ENCODE data around the gene CDKAL1. TPM values are rescaled to one million over a fixed set of nuclear protein-coding genes. Genes with fewer than 3 reads are reported as not detected.
"Not testable (repeated sequence)": the region's sequence is repeated elsewhere in the genome, so short reads cannot be mapped to it uniquely, and the experiment has no call there.

The CDKAL1 gene
- total and polyA plus RNA-seq, 10 of the 15 experiments (the other 5 are each of a cell fraction or from before 2014, with no cell fraction given): 10.7 to 26.9 (median 17.3) TPM

- in situ Hi-C loops (cut with MboI); H3K4me3 ChIP-seq; H3K79me2 ChIP-seq (ENCODE audit: control insufficient read depth, insufficient read depth, low read length); BruUV-seq (replicated peaks); H3K27ac ChIP-seq (ENCODE audit: control insufficient read depth, insufficient read depth); H4K20me1 ChIP-seq (ENCODE audit: control insufficient read depth, insufficient read depth); H3K9ac ChIP-seq (ENCODE audit: control insufficient read depth, insufficient read depth, low read length); DNase-seq (ENCODE audit: low read depth, low spot score); H3K9me3 ChIP-seq (replicated peaks; ENCODE audit: control insufficient read depth, insufficient read depth, low read length); intact Hi-C loops (cut with micrococcal nuclease; ENCODE audit: unreplicated experiment); H3K4me1 ChIP-seq (ENCODE audit: control insufficient read depth, insufficient read depth, low read length); H2AFZ ChIP-seq (ENCODE audit: control insufficient read depth, low read depth, low read length); H3K36me3 ChIP-seq (ENCODE audit: control insufficient read depth in 2 of 2, insufficient read depth in 2 of 2, low read length in 1 of 2); H3K27me3 ChIP-seq (replicated peaks in 1 of 2; ENCODE audit: control insufficient read depth in 2 of 2, insufficient read depth in 2 of 2, low read length in 1 of 2); H3K4me2 ChIP-seq (ENCODE audit: control insufficient read depth, insufficient read depth): not testable (repeated sequence)
- ChIA-PET SMC1A (ENCODE audit: uncharacterized antibody, unreplicated experiment) (interaction anchor here (0.6 to 1.0 kb wide), 7 partner anchors 8 to 670 kb away, joined by 3 read pairs; no protein-coding TSS in a partner anchor), POLR2A (interaction anchor here (0.6 kb wide), 1 partner anchor 664 kb away, joined by 10 read pairs; no protein-coding TSS in a partner anchor), CTCF (interaction anchor here (0.8 to 0.9 kb wide), 2 partner anchors 48 to 78 kb away, joined by 3 to 4 read pairs; no protein-coding TSS in a partner anchor), RAD21 (ENCODE audit: unreplicated experiment) (interaction anchor here (0.8 to 1.1 kb wide), 4 partner anchors 11 to 80 kb away, joined by 3 to 4 read pairs (median 3); no protein-coding TSS in a partner anchor)
- peak; percentile 67 for ATAC-seq
- peak; percentile 84 for FAIRE-seq
- 8% methylated on average over 3 of the region's 3 CpGs for WGBS (ENCODE audit: insufficient coverage, insufficient replicate concordance, low lambda C conversion rate, missing lambda C conversion rate)
Measured at GRCh38 chr6:20924094-20924493, 389.8 kb downstream of the CDKAL1 start.

GRCh38 chr6:20924911-20925543 lies 390.8 kb downstream of the CDKAL1 start:
- POLR2A ChIA-PET: no interaction called here
- H3K27ac ChIP-seq (ENCODE audit: control insufficient read depth, insufficient read depth): no peak overlapping the region
- H2AFZ ChIP-seq (ENCODE audit: control insufficient read depth, low read depth, low read length): no peak overlapping the region
- no peaks in the 10 kb centered on the region; the same call in 2 of the 3 replicates for H3K9me3 ChIP-seq (replicated peaks; ENCODE audit: control insufficient read depth, insufficient read depth, low read length)
- H3K36me3 ChIP-seq (ENCODE audit: control insufficient read depth in 2 of 2, insufficient read depth in 2 of 2, low read length in 1 of 2): no peaks in the 10 kb centered on the region
- intact Hi-C loops (cut with micrococcal nuclease; ENCODE audit: unreplicated experiment): no loop called here
- RAD21 ChIA-PET (ENCODE audit: unreplicated experiment): interaction anchor here (1.0 kb wide), 1 partner anchor 58 kb away, joined by 3 read pairs; no protein-coding TSS in a partner anchor
- no peaks in the 10 kb centered on the region for H3K27me3 ChIP-seq (replicated peaks in 1 of 2; ENCODE audit: control insufficient read depth in 2 of 2, insufficient read depth in 2 of 2, low read length in 1 of 2)
- ATAC-seq (no peak), FAIRE-seq (no peak), DNase-seq (ENCODE audit: low read depth, low spot score) (no peak)
- CTCF ChIA-PET: interaction anchor here (0.9 to 1.1 kb wide), 2 partner anchors 49 to 394 kb away, joined by 3 to 4 read pairs; no protein-coding TSS in a partner anchor
- in situ Hi-C loops (cut with MboI): no loop called here
- 99% methylated on average over 3 of the region's 3 CpGs for WGBS (ENCODE audit: insufficient coverage, insufficient replicate concordance, low lambda C conversion rate, missing lambda C conversion rate)
- TF ChIP-seq JUND (IDR thresholded peaks at IDR 0.05; ENCODE audit: low read depth, low read length) (no peak), TCF12 (IDR thresholded peaks at IDR 0.05; ENCODE audit: low read depth, low read length) (no peak), NR2F1 (conservative IDR thresholded peaks at IDR 0.05) (no peak), ZNF687 (IDR thresholded peaks at IDR 0.05) (no peak), GABPA (IDR thresholded peaks at IDR 0.05; ENCODE audit: low read depth) (no peak)
- BruUV-seq (replicated peaks): no TSS peak
- H3K4me3 ChIP-seq: no peak overlapping the region
- H3K79me2 ChIP-seq (ENCODE audit: control insufficient read depth, insufficient read depth, low read length): no peaks in the 10 kb centered on the region
- H3K4me1 ChIP-seq (ENCODE audit: control insufficient read depth, insufficient read depth, low read length): no peaks in the 10 kb centered on the region; the same call in 1 of the 2 replicates
- H3K9ac ChIP-seq (ENCODE audit: control insufficient read depth, insufficient read depth, low read length): no peak overlapping the region
- no peak overlapping the region for H3K4me2 ChIP-seq (ENCODE audit: control insufficient read depth, insufficient read depth)
- SMC1A ChIA-PET (ENCODE audit: uncharacterized antibody, unreplicated experiment): no interaction called here
- no peaks in the 10 kb centered on the region for H4K20me1 ChIP-seq (ENCODE audit: control insufficient read depth, insufficient read depth)
